Skeletal muscle tissue (tissue), 4 donors: ENCODE results near the gene MUC21. TPM values are rescaled to one million over a fixed set of nuclear protein-coding genes. Genes with fewer than 3 reads are reported as not detected.
A peak's percentile ranks its signal among the peaks of the same experiment; 100 is the strongest.
"Not testable (repeated sequence)": the region's sequence is repeated elsewhere in the genome, so short reads cannot be mapped to it uniquely, and the experiment has no call there.

Experiments
- H3K27ac ChIP-seq: one replicate; pipeline ENCODE4 v1.7.0; 2013; ENCODE audit warnings: mild to moderate bottlenecking, low read depth, low read length, inconsistent platforms
- H3K27me3 ChIP-seq, 3 donors: one replicate each; pipeline ENCODE4 v1.7.0; 2013; ENCODE audit warnings: low read length in 3 of 3; ENCODE audit not compliant: control insufficient read depth in 3 of 3, insufficient read depth in 3 of 3
- H3K36me3 ChIP-seq, 3 donors: one replicate each; pipeline ENCODE4 v1.7.0; 2013; ENCODE audit warnings: low read length in 3 of 3; ENCODE audit not compliant: control insufficient read depth in 3 of 3, insufficient read depth in 3 of 3
- H3K4me1 ChIP-seq, 3 donors: one replicate each; pipeline ENCODE4 v1.7.0; 2013; ENCODE audit warnings: low read length in 3 of 3, mild to moderate bottlenecking in 3 of 3; ENCODE audit not compliant: control insufficient read depth in 3 of 3, insufficient read depth in 3 of 3
- H3K4me3 ChIP-seq, 3 donors: one replicate each; pipeline ENCODE4 v1.7.0; 2013; ENCODE audit warnings: low read length in 3 of 3
- H3K9ac ChIP-seq, 3 donors: one replicate each; pipeline ENCODE4 v1.7.0; 2013; ENCODE audit warnings: low read length in 3 of 3, mild to moderate bottlenecking in 3 of 3, moderate library complexity in 2 of 3, low read depth in 1 of 3
- H3K9me3 ChIP-seq, 3 donors: one replicate each; pipeline ENCODE4 v1.7.0; 2013; ENCODE audit warnings: low read length in 3 of 3; ENCODE audit not compliant: control insufficient read depth in 3 of 3
- total RNA-seq: library from RNA; depleted of rRNA; stranded (reverse); fragments of >200 nt; gene quantifications from one replicate; pipeline ENCODE4 v1.2.3, GENCODE V29; 2014
- donor health status: Osteomylitis.

The MUC21 gene
- total RNA-seq, 1 donor from 2014 or later = not detected

GRCh38 chr6:31020631-31021255 lies 37.2 kb downstream of the MUC21 start:
- H3K27ac ChIP-seq, H3K36me3 ChIP-seq, H3K4me1 ChIP-seq, H3K9ac ChIP-seq, H3K9me3 ChIP-seq, H3K4me3 ChIP-seq, H3K27me3 ChIP-seq: not testable (repeated sequence)

GRCh38 chr6:31021705-31022531 lies 38.4 kb downstream of the MUC21 start:
- not testable (repeated sequence) for H3K4me3 ChIP-seq, H3K9ac ChIP-seq, H3K9me3 ChIP-seq, H3K27me3 ChIP-seq, H3K36me3 ChIP-seq, H3K27ac ChIP-seq, H3K4me1 ChIP-seq

- H3K27me3 ChIP-seq = peaks cover 0 to 6% (median 0%) of the 10 kb centered on the region in 3 donors
- no peaks in the 10 kb centered on the region for H3K36me3 ChIP-seq
- no peaks in the 10 kb centered on the region for H3K4me1 ChIP-seq
- H3K4me3 ChIP-seq = no peak overlapping the region
- H3K9me3 ChIP-seq = no peaks in the 10 kb centered on the region
- no peak overlapping the region for H3K9ac ChIP-seq
- H3K27ac ChIP-seq = no peak overlapping the region
These were observed 42.1 kb downstream of the MUC21 start for GRCh38 chr6:31025595-31025994.

- no peak overlapping the region for H3K4me3 ChIP-seq
- H3K27me3 ChIP-seq = peaks cover 0 to 6% (median 3%) of the 10 kb centered on the region in 3 donors
- H3K9ac ChIP-seq = no peak overlapping the region
- H3K4me1 ChIP-seq = no peaks in the 10 kb centered on the region
- no peak overlapping the region for H3K27ac ChIP-seq
- no peaks in the 10 kb centered on the region for H3K36me3 ChIP-seq
- H3K9me3 ChIP-seq = no peaks in the 10 kb centered on the region
These were observed 47.6 kb downstream of the MUC21 start for GRCh38 chr6:31031095-31031494.

DNA sequence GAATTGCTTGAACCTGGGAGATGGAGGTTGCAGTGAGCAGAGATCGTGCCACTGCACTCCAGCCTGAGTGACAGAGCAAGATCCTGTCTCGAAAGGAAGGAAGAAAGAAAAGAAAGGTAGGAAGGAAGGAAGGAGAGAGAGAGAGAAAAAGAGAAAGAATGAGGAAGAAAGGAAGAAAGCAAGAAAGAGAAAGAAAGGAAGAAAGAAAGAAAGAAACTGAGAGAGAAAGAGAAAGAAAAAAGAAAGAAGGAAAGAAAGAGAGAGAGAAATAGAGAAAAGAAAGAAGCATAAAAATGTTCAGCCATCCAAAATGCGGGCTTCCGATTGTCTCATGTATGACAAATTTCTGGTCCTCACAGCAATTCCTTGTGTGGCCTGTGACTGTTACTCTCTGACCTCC lies 49.6 kb downstream of the MUC21 start:
- no peak overlapping the region for H3K4me3 ChIP-seq
- H3K27me3 ChIP-seq = peaks cover 0 to 3% (median 0%) of the 10 kb centered on the region in 3 donors
- no peak overlapping the region for H3K27ac ChIP-seq
- peaks cover 10 to 20% (median 15%) of the 10 kb centered on the region in 3 donors for H3K4me1 ChIP-seq
- no peak overlapping the region for H3K9ac ChIP-seq
- H3K9me3 ChIP-seq = no peaks in the 10 kb centered on the region
- H3K36me3 ChIP-seq = no peaks in the 10 kb centered on the region

DNA sequence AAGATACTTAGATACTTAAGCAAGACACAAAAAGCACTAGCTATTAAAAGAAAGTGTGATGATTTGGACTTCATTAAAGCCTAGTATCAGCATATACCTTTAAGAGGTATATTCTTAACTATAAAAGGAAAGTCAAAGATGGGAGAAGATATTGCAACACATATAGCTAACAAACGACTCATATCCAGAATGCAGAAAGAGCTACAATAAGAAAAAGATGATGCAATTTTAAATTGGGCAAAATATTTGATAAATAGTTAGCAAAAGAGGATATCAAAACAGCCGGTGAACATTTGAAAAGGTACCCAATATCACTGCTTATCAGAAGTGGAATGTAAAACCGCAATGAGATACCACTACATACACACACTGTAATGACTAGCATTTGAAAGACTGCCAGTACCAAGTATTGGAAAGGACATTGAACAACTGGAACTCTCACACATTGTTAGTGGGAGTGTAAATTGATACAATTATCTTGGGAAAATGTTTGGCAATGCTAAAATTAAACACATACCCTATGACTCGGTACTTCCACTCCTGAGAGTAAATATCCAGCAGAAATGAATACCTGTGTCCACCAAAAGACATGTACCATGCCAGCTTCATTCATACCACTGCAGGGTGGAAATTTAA lies 52.5 kb downstream of the MUC21 start:
- peaks cover 0 to 3% (median 0%) of the 10 kb centered on the region in 3 donors for H3K27me3 ChIP-seq
- H3K4me3 ChIP-seq = no peak overlapping the region
- no peak overlapping the region for H3K9ac ChIP-seq
- H3K27ac ChIP-seq = no peak overlapping the region
- H3K9me3 ChIP-seq = no peaks in the 10 kb centered on the region
- peaks cover 10 to 21% (median 15%) of the 10 kb centered on the region in 3 donors for H3K4me1 ChIP-seq
- H3K36me3 ChIP-seq = no peaks in the 10 kb centered on the region

GRCh38 chr6:31037169-31037568 lies 53.7 kb downstream of the MUC21 start:
- H3K36me3 ChIP-seq = no peaks in the 10 kb centered on the region
- H3K4me1 ChIP-seq = peaks cover 10 to 21% (median 15%) of the 10 kb centered on the region in 3 donors
- H3K27ac ChIP-seq = no peak overlapping the region
- H3K4me3 ChIP-seq = peak overlapping the region in 1 of 3 donors; percentile 14
- H3K9me3 ChIP-seq = no peaks in the 10 kb centered on the region
- peak overlapping the region in 1 of 3 donors; percentile 10 for H3K9ac ChIP-seq
- H3K27me3 ChIP-seq = no peaks in the 10 kb centered on the region

GRCh38 chr6:31037682-31038081 lies 54.2 kb downstream of the MUC21 start:
- Histone ChIP-seq H3K9me3 (no peaks in the 10 kb centered on the region), H3K27ac (no peak overlapping the region), H3K4me3 (peak overlapping the region in 1 of 3 donors; percentile 2), H3K27me3 (no peaks in the 10 kb centered on the region), H3K4me1 (peaks cover 10 to 21% (median 15%) of the 10 kb centered on the region in 3 donors), H3K36me3 (no peaks in the 10 kb centered on the region), H3K9ac (peak overlapping the region in 1 of 3 donors; percentile 10)

GRCh38 chr6:31038559-31038958 lies 55.0 kb downstream of the MUC21 start:
- Histone ChIP-seq H3K27me3 (no peaks in the 10 kb centered on the region), H3K36me3 (no peaks in the 10 kb centered on the region), H3K27ac (no peak overlapping the region), H3K4me3 (no peak overlapping the region), H3K9ac (no peak overlapping the region), H3K4me1 (peaks cover 10 to 21% (median 15%) of the 10 kb centered on the region in 3 donors), H3K9me3 (no peaks in the 10 kb centered on the region)
